ENCODE data around the gene P3H4.

P3H4 gene

GRCh38 chr17:41775394-41776226 is 36.1 kb downstream of the P3H4 start:
- Histone ChIP-seq H3K4me1 (ENCODE audit: low read length) (no peaks in the 10 kb centered on the region), H3K27ac (ENCODE audit: low read length) (no peak overlapping the region), H3K79me2 (ENCODE audit: low read length) (no peaks in the 10 kb centered on the region), H3K36me3 (replicated peaks; ENCODE audit: low read depth, low read length) (no peaks in the 10 kb centered on the region), H3K4me3 (ENCODE audit: low read length) (no peak overlapping the region), H3K4me2 (ENCODE audit: low read length) (no peak overlapping the region), H4K20me1 (ENCODE audit: insufficient read depth, low read length) (no peaks in the 10 kb centered on the region), H2AFZ (ENCODE audit: low read depth, low read length) (no peak overlapping the region), H3K9me3 (ENCODE audit: insufficient read depth, low read length) (no peaks in the 10 kb centered on the region), H3K27me3 (ENCODE audit: low read depth, low read length) (peaks cover 6% of the 10 kb centered on the region; the same call in 1 of the 2 replicates), H3K9ac (ENCODE audit: low read length) (no peak overlapping the region)
- TF ChIP-seq EZH2phosphoT487 (IDR thresholded peaks at IDR 0.05; ENCODE audit: low read depth) (no peak), CTCF (IDR thresholded peaks at IDR 0.05; ENCODE audit: low read depth, low read length) (no peak)

GRCh38 chr17:41773731-41774193 is 38.0 kb downstream of the P3H4 start:
- Histone ChIP-seq H3K27me3 (ENCODE audit: low read depth, low read length) (peaks cover 6% of the 10 kb centered on the region; the same call in 1 of the 2 replicates), H3K36me3 (replicated peaks; ENCODE audit: low read depth, low read length) (no peaks in the 10 kb centered on the region), H3K9me3 (ENCODE audit: insufficient read depth, low read length) (no peaks in the 10 kb centered on the region), H4K20me1 (ENCODE audit: insufficient read depth, low read length) (no peaks in the 10 kb centered on the region), H3K9ac (ENCODE audit: low read length) (no peak overlapping the region), H3K27ac (ENCODE audit: low read length) (no peak overlapping the region), H3K79me2 (ENCODE audit: low read length) (no peaks in the 10 kb centered on the region), H3K4me3 (ENCODE audit: low read length) (no peak overlapping the region), H3K4me1 (ENCODE audit: low read length) (no peaks in the 10 kb centered on the region), H3K4me2 (ENCODE audit: low read length) (no peak overlapping the region), H2AFZ (ENCODE audit: low read depth, low read length) (no peak overlapping the region)
- no peak for TF ChIP-seq CTCF (IDR thresholded peaks at IDR 0.05; ENCODE audit: low read depth, low read length)

- TF ChIP-seq EZH2phosphoT487 (IDR thresholded peaks at IDR 0.05; ENCODE audit: low read depth) (no peak), CTCF (IDR thresholded peaks at IDR 0.05; ENCODE audit: low read depth, low read length) (no peak)
- Histone ChIP-seq H2AFZ (ENCODE audit: low read depth, low read length) (no peak overlapping the region), H3K9ac (ENCODE audit: low read length) (no peak overlapping the region), H3K4me3 (ENCODE audit: low read length) (no peak overlapping the region), H3K4me1 (ENCODE audit: low read length) (no peaks in the 10 kb centered on the region), H3K27ac (ENCODE audit: low read length) (no peak overlapping the region), H3K4me2 (ENCODE audit: low read length) (no peak overlapping the region), H3K9me3 (ENCODE audit: insufficient read depth, low read length) (no peaks in the 10 kb centered on the region), H4K20me1 (ENCODE audit: insufficient read depth, low read length) (no peaks in the 10 kb centered on the region), H3K27me3 (ENCODE audit: low read depth, low read length) (peaks cover 6% of the 10 kb centered on the region; the same call in 1 of the 2 replicates), H3K79me2 (ENCODE audit: low read length) (no peaks in the 10 kb centered on the region), H3K36me3 (replicated peaks; ENCODE audit: low read depth, low read length) (no peaks in the 10 kb centered on the region)
Measured at GRCh38 chr17:41773190-41773588, 38.6 kb downstream of the P3H4 start.

- no peak overlapping the region for H3K4me3 ChIP-seq (ENCODE audit: low read length)
- no peak overlapping the region for H2AFZ ChIP-seq (ENCODE audit: low read depth, low read length)
- H3K36me3 ChIP-seq (replicated peaks; ENCODE audit: low read depth, low read length): no peaks in the 10 kb centered on the region
- H4K20me1 ChIP-seq (ENCODE audit: insufficient read depth, low read length): no peaks in the 10 kb centered on the region
- TF ChIP-seq EZH2phosphoT487 (IDR thresholded peaks at IDR 0.05; ENCODE audit: low read depth) (no peak), CTCF (IDR thresholded peaks at IDR 0.05; ENCODE audit: low read depth, low read length) (no peak)
- no peak overlapping the region for H3K9ac ChIP-seq (ENCODE audit: low read length)
- no peaks in the 10 kb centered on the region for H3K9me3 ChIP-seq (ENCODE audit: insufficient read depth, low read length)
- H3K4me2 ChIP-seq (ENCODE audit: low read length): no peak overlapping the region
- no peak overlapping the region for H3K27ac ChIP-seq (ENCODE audit: low read length)
- peaks cover 6% of the 10 kb centered on the region; the same call in 1 of the 2 replicates for H3K27me3 ChIP-seq (ENCODE audit: low read depth, low read length)
- H3K4me1 ChIP-seq (ENCODE audit: low read length): no peaks in the 10 kb centered on the region
- no peaks in the 10 kb centered on the region for H3K79me2 ChIP-seq (ENCODE audit: low read length)
Measured at GRCh38 chr17:41772586-41773189, 39.1 kb downstream of the P3H4 start.

All from OCI-LY3 (cell line).